ENCODE measurements around the gene NAT9.
A peak's percentile ranks its signal among the peaks of the same experiment; 100 is the strongest.

The NAT9 gene

DNA sequence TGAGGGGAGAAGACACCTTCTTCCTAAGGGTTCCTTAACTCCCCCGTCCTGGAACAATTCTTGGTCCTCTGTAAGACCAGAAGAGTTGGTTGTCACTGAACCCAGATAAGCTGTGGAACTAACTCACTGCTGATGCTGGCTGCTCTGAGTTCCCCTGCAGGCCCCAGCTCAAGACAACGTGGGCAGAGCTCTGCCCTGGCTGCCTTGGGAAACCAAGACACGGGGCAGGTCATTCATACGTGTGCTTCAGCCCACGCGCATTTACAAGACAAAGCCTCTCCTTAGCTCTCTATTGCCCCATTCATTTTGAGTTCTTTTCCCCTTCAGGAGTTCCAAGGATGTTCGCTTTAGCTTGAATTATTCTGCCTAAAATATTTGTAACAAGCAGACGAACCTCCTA lies 3.4 kb upstream of the NAT9 start:
- no peak for DNase-seq

DNA sequence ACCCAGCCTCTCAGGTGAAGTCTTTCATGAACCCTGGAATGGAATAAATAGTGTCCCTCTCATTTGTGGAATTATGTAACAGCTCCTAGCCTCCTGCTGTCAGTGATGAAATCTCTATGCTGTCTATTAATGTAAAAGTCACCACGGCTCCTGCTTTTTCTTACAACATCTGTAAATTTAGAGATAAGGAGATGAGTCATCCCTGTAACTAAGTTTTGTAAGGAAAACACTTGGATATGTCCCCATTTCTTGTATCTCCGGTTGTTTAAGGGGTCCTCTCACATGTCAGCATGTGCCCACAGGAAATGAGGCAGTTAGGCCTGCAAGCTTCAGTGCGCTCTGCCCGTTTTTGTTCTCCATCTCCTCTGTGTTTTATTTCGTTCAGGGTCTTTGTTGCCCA lies 2.8 kb upstream of the NAT9 start:
- DNase-seq, result no peak

DNA sequence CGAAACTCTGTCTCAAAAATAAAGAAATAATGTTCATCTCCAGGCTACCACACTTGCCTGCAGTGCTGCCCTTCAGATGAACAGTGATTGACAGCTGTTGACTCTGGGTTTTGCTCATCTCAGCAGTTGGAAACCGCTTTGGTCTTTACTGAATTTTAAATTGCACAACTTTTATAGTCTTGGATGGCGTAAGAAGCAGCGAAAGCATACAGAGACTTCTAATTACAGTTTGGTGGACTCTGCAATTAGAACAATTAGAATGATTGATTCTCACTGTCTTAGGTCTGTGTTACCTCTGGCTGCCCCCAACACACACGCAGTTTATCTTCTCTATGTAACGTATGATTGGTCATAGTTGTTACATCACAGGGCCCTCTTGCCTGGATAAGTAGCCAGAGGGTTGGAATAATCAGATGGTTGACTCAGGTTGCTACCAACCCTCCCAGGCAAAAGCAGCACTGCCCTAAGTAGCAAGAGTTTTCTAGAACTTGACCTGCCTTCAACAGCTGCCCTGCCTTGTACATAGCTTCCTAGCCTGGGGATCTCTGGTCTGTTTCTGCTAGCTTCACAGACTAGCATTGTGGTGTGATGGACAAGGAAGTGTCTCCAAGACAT lies 1.9 kb upstream of the NAT9 start:
- DNase-seq, result no peak

DNA sequence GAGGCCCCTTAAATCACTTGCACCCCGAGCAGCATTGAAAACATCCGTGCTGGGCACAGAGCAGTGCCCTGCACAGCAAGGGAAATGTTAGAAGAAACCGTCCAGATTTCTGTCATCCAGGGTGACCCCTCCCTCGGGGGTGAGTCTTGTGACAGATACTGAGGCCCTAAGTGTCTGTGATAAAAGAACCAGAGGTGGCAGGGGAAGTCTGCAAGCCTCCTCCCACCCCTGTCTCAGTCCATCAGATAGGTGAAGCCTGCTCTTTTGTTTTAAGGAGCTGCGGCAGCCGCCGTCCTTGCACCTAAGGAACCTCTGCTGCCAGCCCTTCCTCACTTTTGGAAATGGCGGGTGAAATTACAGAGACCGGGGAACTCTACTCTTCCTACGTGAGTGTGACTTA lies 845 bp upstream of the NAT9 start:
- no peak for DNase-seq

DNA sequence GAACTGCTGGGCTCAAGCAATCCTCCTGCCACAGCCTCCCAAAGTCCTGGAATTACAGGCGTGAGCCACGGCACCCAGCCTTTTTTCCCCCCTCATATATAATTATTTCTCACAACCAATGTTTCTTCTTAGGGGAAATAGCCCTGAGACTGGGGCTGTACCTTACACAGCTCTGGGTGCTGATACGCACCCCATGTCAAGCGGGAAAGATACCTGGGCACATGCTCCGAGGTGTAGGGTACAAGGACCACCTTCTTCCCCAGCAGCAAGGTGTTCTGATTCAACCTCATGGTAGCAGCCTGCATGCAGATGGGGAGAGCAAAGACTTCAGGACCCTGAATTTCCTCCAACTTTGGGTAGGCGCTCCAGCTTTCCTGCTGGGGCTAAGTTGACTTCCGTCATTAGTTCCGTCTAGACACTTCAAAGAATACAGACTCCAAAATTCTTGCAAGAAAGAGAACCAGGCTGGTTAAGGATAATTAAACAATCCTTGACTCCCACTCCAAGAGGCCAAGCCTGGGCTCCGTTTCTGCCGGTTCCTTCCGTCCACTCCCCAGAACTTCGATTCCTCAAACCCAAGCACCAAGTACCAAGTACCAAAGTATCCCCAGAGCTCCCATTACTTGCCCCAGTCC lies 619 bp downstream of the NAT9 start:
- no peak for DNase-seq

DNA sequence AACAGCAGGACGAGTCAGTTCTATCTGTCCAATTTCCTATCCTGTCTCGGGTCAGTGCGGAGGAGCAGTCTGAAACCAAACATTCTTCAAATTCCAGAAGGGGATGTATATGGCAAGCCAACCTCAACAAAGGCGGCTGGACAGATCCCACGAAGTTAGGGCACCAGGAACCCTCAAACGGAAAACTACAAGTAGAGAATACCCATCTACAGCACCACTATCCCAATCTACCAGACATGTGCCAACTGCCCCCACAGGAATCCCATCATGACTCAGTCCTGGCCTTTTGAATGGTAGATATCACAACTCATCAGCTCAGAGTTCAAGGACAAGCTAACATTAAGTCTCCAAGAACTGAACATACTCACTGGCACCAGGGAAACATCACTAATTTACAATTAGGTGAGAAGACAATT lies 2.3 kb downstream of the NAT9 start:
- no peak for DNase-seq

DNA sequence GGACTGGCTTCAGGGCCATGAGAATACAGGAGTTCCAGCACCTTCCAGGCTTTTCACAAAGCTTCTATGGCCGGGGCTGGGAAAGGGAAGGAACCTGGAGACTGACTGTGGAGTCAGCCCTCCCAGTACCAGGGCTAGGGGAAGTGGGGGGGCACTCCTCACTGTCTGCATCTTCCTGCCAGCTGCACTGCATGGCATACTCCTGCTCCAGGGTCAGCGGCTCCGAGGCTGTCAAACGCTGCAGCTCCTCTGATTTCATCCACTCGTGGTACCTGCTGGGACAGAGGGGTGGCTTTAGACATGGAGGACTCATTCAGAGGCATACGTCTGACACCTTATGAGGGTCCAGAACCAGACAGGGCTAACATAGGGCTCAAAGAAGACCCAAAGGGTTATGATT lies 2.7 kb downstream of the NAT9 start:
- no peak for DNase-seq

DNA sequence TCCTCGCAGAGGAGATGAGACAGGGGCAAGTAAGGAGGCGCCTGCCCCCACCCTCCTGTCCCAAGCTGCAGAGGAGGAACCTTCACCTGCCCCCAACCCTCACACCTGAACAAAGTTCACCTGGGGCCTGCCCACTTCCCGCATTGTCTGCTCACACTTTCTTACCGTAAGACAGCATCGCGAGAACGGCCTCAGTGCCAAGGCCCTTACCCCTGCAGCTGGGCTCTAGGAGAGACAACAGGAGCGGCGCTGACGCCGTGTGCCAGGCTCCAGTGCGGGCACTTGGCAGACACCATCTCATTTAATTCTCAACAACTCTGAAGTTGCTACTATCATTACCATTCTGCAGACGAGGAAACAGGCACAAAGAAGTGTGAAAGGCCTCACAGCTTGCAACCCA lies 4.1 kb downstream of the NAT9 start:
- no peak for DNase-seq

DNA sequence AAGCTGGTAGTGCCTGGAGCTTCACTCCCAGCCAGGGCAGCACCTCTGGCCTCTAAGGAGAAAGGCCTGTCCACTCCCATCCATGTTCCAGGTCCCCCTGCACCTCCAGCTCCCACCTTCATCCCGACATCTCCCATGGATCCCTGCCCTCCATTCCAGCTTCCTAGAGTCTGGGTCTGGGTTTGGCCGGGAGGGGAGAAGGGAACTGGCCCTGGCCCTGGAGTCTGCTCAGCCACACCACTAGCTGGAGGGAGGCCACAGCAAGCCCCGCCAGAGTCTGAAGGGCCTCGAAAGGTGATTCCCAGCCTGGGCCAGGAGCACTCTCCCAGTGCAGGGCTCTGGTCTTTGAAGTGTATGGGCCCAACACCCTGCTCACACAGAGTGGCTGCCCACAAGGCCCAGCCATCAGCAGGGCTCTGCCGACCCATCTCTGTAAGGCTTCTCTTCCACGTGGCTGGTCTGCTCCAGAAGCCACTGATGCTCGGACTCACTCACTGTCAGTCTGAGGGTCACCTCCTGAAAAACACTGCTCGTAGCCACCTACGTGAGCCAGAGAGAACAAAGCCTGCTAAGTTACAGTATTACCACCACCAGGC lies 4.7 kb downstream of the NAT9 start:
- no peak for DNase-seq

DNA sequence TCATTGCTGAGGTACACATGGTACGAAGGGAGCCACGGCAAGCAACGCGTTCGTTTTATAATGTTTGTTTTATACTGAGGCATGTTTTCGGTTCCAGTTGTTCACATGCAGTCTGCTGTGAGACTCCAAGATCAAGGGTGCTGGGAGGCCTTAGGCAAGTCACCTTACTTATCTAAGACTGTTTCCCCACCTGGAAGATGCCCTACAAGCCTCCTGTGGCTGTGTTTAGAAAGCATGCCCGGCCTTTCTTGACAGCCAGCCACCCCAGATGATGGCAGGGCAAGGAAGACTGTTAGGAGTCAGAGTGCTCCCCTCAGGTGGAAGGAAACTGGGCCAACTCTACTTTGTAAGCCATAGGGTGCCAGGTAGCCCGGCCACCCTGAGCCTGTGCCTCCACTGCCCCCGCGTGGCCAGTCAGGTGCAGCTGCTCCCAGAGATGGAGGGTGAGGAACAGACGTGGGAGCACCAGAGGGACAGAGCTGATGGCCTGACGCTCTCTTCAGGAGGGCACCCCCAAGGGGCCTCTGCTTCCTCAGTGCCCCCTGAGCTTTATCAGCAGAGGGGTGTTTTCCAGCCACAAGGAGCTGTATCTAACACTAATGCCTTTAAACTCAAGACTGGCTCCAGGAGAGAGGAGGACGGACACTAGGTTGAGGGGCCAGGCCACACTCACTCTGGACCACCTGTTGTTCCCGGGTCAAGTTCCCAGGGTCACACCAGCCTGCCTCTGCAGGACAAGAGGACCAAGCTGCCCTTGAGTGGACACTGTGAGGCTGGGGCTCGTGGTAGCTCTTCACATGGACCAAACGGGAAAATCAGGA lies 5.4 kb downstream of the NAT9 start:
- peak in 1 of 2 donors; percentile 24 for DNase-seq

DNA sequence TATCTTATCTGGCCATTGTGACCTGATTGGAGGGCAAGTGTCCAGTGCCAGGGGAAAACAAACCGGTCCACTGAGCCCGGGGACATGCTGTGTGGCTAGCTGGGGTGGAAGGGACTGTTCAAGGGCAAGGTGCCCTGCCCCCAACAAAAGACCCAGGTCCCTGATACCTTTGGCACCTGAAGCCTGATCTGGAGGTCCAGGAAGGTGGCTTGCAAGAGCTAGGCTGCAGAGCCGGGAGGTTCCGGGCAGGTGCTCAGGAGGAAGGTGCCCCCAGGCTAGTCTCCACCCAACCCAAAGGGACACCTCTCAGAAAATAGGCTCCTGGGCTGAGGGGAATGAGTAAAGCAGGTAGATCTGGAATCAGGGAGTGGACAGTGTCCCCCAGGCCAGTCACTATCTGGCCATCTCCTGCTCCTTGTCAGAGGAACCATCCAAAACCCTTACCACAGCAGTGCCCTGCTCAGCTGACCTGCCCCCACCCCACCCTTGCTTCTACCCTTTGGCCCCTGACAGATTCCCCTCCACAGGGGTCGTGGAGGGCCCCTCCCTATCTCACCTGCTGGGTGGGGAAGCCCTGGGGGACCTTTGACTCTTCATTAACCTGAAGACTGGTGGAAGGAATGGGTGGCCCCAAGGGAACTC lies 6.2 kb downstream of the NAT9 start:
- no peak for DNase-seq

DNA sequence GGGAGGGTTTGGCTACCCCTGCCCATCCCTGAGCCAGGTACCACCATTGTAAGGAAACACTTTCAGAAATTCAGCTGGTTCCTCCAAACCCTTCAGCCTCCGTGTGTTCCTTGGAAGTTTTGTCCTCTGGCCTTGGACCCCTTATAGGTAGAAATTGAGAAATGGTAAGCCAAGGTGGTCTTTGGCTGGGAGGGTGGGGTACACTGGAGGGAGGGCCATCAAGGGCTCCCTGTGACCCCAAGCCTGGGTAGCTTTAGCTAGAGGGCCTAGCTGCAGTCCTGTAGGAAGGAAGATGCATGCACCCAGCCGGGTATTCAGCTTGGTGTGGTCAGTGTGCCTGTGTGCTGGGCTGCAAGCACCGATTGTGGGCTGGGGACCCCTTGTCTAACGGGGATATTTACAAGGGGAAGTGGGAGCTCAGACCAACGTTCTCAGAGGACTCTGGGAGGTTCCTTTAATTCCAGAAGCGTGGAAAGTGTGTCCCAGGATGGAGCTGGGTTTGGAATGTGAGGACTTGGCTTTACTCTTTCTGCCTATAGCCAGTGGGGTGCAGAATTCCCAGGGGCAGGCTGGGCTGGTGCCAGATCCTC lies 6.8 kb downstream of the NAT9 start:
- DNase-seq, result no peak

DNA sequence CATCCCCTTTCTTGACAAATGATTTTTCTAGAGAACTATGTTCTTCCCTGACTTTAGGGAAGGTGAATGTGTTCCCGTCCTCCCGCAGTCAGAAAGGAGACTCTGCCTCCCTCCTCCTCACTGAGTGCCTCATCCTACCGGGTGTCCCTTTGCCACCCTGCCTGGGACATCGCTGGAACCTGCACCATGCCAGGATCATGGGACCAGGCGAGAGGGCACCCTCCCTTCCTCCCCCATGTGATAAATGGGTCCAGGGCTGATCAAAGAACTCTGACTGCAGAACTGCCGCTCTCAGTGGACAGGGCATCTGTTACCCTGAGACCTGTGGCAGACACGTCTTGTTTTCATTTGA lies 7.4 kb downstream of the NAT9 start:
- DNase-seq, result no peak

DNA sequence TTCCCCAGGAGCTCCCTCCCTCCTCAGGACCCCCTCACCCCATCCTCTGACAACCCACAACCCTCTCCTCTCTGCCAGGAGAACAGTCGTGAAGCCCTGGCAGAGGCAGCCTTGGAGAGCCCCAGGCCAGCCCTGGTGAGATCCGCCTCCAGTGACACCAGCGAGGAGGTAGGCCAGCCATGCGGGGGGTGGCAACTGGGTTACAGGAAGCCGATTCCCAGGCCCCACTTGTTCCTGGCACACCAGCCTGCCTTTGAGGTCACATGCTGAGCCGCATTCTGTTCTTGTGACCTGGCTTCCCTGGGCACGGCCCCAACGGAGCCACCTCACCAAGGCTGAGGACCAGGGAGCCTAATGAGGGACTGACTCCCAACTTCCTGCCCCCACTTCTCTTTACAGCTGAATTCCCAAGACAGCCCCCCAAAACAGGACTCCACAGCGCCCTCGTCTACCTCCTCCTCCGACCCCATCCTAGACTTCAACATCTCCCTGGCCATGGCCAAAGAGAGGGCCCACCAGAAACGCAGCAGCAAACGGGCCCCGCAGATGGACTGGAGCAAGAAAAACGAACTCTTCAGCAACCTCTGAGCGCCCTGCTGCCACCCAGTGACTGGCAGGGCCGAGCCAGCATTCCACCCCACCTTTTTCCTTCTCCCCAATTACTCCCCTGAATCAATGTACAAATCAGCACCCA lies 7.9 kb downstream of the NAT9 start:
- no peak for DNase-seq

DNA sequence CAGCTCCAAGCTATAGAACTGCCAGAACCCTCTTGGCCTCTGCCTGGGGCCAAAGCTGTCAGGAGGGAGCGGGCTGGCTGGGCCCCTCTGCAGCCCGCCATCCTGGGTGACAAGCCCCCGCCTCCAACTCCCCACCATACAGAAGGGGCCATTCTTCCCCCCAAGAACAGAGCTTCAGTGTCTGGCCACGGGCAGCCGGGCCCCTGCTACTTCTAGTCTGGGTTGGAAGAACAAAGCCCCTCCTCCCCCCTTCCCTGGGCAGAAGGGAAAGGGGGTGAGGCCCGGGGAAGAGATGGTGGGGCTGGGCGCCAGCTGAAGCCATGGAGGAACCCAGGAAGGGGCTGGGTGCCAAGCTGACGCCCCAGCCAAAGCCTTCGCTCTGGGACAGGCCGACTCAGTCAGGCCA lies 9.0 kb downstream of the NAT9 start:
- DNase-seq, result no peak

DNA sequence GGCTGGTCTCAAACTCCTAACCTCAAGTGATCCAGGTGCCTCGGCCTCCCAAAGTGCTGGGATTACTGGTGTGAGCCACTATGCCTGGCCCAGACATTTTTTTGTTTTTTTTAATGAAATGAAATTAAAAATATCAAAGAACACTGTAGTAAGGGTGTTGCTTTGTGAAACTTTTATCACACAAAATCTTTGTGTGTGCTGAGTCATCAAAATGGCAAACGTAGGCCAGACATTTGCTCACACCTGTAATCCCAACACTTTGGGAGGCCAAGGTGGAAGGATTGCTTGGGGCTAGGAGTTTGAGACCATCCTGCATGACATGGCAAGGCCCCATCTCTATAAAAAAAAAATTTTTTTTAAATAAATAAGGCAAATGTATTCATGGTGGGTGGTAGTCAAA lies 9.7 kb downstream of the NAT9 start:
- no peak for DNase-seq

DNA sequence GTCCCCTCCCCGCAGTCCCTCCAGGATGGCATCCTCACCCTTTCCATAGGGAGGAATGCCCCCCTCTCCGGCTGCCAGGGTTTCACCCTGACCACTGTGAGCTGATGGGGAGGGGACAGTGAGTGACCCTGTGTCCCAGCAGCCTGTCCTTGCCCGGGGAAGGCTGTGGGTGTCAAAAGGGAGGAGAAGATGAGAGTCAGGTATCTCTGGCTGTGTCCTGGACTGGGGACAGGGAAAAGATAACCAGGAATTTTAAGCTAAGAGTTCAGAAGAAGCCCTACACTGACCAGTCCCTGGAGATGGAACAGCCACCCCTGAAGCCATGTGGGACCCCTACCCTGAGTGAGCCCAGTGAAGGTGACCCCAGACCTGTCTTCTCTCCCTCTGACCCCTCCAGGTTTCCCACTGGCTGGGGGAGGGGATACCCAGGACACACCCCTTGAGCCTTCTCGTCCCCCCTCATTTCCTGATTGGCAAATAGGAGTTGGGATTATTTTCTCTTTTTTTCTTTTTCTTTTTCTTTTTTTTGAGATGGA lies 11.3 kb downstream of the NAT9 start:
- no peak for DNase-seq

DNA sequence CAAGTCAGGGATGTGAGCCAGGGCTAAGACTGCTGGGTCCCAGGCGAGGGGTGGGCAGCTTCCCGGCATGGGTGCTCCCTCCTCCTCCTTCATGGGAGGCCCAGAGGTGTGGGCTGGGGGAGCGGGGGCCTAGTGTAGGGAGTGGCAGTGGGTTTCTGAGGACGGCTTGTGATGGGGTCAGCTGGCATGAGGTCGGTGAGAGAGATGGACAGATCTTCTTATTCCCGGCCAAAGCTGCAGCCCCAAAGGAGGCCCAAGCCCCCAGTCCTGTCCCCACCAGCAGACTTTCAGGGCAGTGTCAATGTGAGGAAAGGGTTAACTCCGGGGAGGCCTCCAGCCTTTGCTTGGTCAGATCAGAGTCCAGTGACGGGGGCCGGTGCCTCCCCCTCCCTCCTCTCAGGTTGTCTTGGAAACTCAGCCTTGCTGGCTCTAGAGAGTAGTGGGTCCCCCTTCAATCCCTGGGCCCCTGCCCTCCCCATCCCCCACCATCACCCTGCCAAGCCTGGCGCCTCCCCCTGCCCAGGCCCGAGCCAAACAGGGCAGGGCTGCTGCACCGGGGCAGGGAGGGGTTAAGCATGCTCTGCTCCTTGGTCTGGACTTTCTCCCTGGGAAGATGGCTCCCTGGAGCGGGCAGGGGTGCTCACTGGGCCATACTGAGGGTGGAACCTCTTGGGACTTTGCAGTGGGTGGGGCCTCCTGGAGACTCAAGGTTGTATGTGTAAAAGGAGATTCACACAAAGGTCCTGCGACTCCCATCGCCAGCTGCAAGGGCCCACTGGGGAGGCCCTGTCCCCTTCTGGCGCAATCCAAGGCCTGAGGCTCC lies 12.4 kb downstream of the NAT9 start:
- no peak for DNase-seq

DNA sequence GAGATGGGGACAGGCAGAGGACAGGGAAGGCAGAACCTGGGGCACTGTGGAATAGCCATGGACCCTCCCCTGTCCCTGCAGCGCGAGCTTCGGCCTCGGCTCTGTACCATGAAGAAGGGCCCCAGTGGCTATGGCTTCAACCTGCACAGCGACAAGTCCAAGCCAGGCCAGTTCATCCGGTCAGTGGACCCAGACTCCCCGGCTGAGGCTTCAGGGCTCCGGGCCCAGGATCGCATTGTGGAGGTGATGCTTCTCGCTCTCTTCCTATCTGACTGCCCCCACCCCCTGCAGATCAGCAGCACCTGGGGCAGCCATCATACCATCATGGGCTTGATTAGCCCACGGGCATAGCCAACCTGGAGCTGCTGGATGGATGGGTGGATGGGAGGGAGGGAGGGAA lies 14.2 kb downstream of the NAT9 start:
- DNase-seq, result no peak

DNA sequence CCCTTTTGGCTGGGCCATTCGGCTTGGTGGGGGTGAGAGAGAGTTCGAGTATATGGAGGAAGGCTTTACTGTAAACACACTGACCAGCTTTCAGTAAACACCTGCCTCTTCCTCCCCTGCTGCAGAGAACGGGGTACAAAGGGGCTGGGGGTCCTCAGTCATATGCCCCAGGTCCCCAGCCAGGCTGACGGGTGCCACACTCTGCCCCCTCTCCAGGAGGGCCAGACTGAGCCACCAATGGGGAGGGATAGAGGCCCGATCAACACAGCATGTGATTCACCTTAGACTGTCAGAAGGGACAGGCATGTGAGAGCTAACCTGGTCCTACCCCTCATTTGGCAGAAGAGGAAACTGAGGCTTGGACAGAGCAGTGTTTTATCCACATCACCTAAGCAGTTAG lies 14.7 kb downstream of the NAT9 start:
- DNase-seq, result no peak

DNA sequence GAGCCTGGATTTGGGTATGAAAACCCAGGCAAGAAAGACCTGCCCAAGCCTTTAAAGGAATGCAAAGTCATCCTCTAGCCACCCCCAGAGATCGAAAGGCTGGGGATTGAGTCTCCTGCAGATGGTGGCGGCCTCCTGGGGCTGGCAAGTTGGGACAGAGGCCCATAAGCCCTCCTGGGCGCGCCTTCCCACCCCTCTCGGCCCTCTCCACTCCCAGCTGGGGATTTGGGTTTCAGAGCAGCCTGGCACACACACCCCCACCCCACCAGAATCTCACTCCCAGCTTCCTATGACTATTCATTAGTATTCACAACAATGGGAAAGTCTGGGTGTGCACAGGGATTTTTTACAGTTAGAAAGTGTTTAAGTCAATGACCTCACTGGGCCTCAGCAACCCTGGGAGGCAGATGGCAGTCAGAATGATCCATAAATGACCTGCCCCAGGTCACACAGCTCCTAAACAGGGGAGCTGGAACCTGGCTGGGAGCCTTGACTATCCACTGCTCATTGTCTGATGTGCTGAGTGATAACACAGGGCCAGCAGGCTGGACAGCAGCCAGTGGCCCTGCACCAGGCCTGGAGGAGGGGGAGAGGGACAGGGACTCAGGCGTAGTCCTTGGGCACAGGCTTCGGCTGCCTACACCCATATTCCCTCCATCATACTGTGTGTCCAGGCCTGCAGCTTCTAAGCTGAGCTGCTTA lies 15.6 kb downstream of the NAT9 start:
- no peak for DNase-seq
